Right kidney (tissue), 9 donors: Measurements from ENCODE around the gene FNDC3A.
A peak's percentile ranks its signal among the peaks of the same experiment; 100 is the strongest.

ENCODE experiments used
- DNase-seq: peaks from one replicate; pipeline ENCODE4 v3.0.0-alpha.2; 2016
- long read RNA-seq, 8 donors: transcript quantifications; one replicate each; lab custom pipeline, GENCODE V29; 2026

The FNDC3A gene, protein sequence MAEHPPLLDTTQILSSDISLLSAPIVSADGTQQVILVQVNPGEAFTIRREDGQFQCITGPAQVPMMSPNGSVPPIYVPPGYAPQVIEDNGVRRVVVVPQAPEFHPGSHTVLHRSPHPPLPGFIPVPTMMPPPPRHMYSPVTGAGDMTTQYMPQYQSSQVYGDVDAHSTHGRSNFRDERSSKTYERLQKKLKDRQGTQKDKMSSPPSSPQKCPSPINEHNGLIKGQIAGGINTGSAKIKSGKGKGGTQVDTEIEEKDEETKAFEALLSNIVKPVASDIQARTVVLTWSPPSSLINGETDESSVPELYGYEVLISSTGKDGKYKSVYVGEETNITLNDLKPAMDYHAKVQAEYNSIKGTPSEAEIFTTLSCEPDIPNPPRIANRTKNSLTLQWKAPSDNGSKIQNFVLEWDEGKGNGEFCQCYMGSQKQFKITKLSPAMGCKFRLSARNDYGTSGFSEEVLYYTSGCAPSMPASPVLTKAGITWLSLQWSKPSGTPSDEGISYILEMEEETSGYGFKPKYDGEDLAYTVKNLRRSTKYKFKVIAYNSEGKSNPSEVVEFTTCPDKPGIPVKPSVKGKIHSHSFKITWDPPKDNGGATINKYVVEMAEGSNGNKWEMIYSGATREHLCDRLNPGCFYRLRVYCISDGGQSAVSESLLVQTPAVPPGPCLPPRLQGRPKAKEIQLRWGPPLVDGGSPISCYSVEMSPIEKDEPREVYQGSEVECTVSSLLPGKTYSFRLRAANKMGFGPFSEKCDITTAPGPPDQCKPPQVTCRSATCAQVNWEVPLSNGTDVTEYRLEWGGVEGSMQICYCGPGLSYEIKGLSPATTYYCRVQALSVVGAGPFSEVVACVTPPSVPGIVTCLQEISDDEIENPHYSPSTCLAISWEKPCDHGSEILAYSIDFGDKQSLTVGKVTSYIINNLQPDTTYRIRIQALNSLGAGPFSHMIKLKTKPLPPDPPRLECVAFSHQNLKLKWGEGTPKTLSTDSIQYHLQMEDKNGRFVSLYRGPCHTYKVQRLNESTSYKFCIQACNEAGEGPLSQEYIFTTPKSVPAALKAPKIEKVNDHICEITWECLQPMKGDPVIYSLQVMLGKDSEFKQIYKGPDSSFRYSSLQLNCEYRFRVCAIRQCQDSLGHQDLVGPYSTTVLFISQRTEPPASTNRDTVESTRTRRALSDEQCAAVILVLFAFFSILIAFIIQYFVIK
- long read RNA-seq, donor 1, full-length matches to known transcripts: 3 of 3 reads
- long read RNA-seq, donor 1, partial matches to known transcripts: 0 of 3 reads
- long read RNA-seq, donor 1, other reads (novel, unspliced or antisense): 0 of 3 reads
- long read RNA-seq, donor 2, full-length matches to known transcripts: 3 of 3 reads
- long read RNA-seq, donor 2, partial matches to known transcripts: 0 of 3 reads
- long read RNA-seq, donor 2, other reads (novel, unspliced or antisense): 0 of 3 reads
- long read RNA-seq, donor 3, full-length matches to known transcripts: 8 of 8 reads
- long read RNA-seq, donor 3, partial matches to known transcripts: 0 of 8 reads
- long read RNA-seq, donor 3, other reads (novel, unspliced or antisense): 0 of 8 reads
- long read RNA-seq, donor 4, full-length matches to known transcripts: 4 of 4 reads
- long read RNA-seq, donor 4, partial matches to known transcripts: 0 of 4 reads
- long read RNA-seq, donor 4, other reads (novel, unspliced or antisense): 0 of 4 reads
- long read RNA-seq, donor 5, full-length matches to known transcripts: 3 of 8 reads
- long read RNA-seq, donor 5, partial matches to known transcripts: 5 of 8 reads
- long read RNA-seq, donor 5, other reads (novel, unspliced or antisense): 0 of 8 reads
- long read RNA-seq, donor 6, full-length matches to known transcripts: 5 of 17 reads
- long read RNA-seq, donor 6, partial matches to known transcripts: 12 of 17 reads
- long read RNA-seq, donor 6, other reads (novel, unspliced or antisense): 0 of 17 reads
- long read RNA-seq, donor 7, full-length matches to known transcripts: 3 of 15 reads
- long read RNA-seq, donor 7, partial matches to known transcripts: 0 of 15 reads
- long read RNA-seq, donor 7, other reads (novel, unspliced or antisense): 12 of 15 reads
- long read RNA-seq, donor 8, full-length matches to known transcripts: 8 of 8 reads
- long read RNA-seq, donor 8, partial matches to known transcripts: 0 of 8 reads
- long read RNA-seq, donor 8, other reads (novel, unspliced or antisense): 0 of 8 reads

DNA sequence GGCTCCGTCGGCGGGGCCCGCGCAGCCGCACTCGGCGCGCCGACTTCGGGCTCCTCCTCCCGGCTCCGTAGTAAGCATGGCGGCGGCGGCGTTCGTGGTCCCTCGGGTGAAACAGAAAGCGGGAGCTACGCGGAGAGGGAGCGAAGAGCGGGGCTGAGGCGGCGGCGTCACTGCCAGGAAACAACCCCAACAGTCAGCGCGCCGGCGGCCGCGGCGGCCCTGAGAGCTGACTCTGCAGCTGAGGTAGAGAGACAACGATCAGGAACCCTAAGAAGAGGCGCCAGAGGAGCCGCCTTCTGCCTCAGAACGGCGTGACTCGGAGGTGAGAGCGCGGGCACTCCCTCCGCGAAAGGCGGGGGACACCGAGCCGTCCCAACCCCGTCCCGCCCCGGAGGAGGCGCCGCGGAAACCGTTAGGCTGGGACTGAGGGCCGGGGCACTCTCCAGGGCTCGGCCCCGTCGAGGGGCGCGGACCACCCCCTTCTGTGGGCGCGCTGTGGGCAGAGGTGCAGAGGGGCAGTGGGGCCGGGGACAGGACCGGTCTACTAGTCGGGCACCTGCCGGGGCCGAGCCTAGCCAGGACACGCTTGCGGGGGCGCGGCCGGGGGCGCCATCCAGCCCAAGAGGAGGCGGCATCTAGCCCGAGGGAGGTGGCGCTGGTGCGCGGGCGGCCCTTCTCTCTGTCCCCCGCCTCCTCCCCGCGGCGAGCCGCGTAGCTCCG, at the start of gene FNDC3A:
Gene FNDC3A, plus strand, starts transcription at position 57 of the 720 bp plus-strand sequence. CDS start 30,279 bp downstream, outside the sequence.
- peak; percentile 98 for DNase-seq

DNA sequence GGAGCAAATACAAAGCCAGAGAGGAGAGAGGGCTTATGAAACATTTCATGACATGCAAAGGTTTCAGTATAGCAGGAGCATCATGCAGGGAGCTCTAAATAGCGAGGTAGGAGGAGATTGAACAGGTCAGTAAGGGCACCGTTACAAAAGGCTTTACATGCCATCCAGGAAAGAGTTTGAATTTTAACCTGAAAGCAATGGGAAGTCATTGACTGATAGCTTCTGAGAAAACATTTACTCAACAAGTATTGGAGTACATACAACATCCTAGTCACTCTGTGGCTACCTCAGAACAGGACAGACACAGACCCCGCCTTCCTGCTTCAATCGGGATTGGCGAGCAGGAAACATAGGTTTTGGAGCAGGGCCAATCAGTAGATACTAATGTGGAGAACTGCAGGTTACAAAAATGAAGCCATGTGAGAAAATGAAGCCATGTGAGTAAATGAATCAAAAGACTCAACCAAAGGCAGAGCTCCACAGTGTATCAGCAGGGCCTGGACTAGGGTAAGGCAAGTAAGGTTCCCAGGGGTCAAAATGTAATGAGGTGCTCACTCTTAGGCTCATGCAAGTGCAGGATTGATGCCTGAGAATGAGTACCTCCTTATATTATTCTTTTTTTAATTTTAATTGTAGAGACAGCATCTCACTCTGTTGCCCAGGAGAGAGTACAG, 46.8 kb upstream of the FNDC3A start:
- no peak for DNase-seq

GRCh38 chr13:48930918-48931317, 44.8 kb upstream of the FNDC3A start:
- DNase-seq: no peak

DNA sequence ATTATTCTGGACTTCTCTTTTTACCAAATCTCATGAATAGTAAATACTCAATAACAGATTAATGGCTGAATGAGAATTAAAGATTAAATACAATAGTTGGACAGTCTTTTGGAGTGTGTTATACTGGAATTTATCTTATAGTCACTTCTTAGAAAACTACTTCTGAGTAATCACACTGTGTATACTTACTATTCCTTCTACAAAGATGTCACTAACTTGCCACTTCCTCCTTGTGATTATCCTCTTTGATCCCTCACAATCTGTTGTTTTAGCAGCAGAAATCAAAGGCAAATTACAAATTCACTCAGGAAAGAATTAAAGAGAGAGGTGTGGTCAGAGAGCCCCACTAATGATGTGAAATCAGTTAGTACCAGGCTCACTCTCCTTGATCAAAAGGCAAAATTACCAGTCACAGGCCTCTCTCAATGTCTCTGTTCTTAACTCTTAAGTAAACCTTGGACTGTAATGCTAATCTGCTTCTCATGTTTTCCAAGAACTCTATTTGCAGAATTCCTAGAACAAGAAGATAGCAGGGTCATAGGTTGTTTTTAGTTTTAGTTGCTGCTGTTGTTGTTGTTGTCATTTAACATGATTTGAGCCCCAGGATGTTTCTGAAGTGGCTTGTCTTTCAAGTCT, 37.3 kb upstream of the FNDC3A start:
- DNase-seq: no peak

- DNase-seq: no peak
These were observed 36.0 kb upstream of the FNDC3A start for GRCh38 chr13:48939728-48940127.

GRCh38 chr13:48942131-48942530, 33.6 kb upstream of the FNDC3A start:
- DNase-seq: no peak

GRCh38 chr13:48944221-48944620, 31.5 kb upstream of the FNDC3A start:
- DNase-seq: no peak

DNA sequence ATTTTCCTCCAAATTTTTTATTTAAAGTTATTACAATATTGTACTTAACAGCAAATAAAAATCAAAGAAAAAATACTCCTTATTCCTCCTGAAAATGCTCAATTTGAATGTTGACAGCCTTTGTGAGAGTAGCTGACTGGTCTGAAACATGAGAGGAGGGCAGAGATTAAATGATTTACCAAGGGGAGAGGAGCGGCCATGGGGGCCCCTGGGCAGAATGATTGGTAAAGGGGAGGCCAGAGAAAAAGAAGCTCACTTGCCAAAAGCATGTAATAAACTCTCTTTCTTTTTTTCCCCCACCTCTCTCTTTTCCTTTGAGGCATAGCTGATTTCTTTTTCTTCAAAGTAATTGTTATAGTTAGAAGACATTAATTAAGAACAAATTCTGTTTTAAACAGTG, 30.1 kb upstream of the FNDC3A start:
- no peak for DNase-seq

GRCh38 chr13:48946163-48946562, 29.5 kb upstream of the FNDC3A start:
- DNase-seq: no peak

DNA sequence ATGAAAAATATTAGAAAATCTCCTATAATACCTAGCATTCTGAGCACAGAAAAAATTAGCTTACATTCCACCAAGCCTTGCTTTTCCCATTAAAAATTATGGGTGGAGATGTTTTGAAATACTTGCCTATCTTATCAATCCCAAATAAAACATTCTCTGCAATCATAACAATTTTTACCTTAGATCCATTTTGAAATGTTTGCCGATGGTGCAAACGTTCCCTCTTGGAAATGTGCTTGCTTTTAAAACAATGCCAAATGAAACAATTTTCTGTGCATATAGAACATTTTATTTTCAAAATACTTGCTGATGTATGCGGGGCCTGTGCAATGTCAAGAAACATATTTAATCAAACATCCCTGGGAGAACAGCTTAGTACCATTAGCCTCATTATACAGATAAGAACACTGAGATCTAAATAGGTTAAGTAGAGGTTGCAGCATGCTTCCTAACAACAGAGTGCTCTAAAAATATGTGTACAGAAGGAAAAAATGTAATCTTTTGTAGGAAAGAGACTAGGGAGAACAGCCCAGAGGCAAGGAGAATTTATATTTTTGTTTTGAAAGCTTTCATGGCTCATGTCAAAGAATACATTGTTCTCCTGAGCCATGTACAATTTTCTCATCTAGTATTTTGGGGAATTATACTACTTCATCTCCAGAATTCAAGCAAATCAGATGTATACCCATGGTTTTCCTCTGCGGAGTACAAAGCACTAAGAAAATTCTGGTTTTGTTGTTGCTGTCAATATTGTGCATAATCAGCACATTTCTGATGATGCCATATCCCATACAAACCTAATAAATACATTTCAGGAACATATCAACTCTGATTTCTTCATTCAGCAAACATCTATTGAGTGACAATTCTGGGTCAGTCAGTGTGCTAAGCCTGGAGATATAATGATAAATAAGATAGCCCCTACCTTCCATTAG, 25.9 kb upstream of the FNDC3A start:
- DNase-seq: no peak

DNA sequence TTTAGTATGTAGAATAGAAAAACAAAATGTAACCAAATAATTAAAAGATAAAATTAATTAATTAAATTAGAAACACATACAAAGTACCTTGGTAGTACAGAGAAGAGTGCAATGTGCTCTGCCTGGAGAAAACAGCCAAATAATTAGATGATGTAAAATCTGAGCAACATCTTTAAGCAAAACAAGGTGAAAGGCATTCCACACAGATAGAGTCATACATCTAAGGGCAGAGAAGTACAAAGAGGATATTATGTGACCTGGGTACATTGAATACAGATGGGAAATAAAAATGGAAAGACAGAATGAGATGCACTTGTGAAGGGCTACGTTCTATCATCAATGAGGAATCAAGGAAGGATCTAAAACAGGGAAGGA, 25.2 kb upstream of the FNDC3A start:
- DNase-seq: no peak

DNA sequence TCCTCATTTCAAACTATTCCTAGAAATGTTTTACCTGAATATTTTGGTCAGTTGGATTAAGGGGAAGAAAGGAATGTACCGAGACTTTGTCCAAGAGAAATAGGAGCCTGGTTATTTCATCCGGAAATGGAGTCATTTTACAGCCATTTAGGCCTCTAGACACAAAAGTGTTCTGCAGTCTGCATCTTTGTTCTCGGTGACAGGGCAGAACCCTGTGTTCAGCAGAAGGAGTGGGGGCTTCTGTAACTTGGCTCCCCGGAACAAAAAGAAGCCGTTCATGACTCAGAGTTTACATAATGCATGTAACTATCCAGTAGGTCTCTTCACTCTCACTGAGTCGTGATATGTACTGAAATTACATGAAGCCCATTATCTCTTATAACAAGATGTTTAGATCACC, 21.6 kb upstream of the FNDC3A start:
- DNase-seq: no peak

GRCh38 chr13:48955536-48955935, 20.2 kb upstream of the FNDC3A start:
- DNase-seq: no peak

- DNase-seq: no peak
These were observed 14.3 kb upstream of the FNDC3A start for GRCh38 chr13:48961379-48961778.

DNA sequence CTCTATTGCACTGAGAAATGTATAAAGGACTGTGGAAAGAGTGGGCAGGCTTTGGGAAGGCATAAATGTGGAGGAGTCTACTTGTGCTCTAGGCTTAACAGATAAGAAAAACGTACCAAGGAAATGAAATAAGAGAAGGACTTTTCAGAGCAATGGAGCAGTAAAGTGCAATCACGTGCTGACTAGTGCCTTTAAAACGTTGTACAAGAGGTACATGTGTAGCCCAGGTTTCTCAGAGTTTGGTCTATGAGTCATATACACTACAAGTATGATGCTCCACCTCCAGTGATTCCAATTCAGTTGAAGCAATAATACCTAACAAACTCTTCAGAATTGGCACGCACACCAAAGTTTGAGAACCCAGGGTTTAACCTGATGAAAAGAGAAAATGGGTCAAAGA, 13.4 kb upstream of the FNDC3A start:
- no peak for DNase-seq

- DNase-seq: no peak
These were observed 10.0 kb upstream of the FNDC3A start for GRCh38 chr13:48965736-48966135.

DNA sequence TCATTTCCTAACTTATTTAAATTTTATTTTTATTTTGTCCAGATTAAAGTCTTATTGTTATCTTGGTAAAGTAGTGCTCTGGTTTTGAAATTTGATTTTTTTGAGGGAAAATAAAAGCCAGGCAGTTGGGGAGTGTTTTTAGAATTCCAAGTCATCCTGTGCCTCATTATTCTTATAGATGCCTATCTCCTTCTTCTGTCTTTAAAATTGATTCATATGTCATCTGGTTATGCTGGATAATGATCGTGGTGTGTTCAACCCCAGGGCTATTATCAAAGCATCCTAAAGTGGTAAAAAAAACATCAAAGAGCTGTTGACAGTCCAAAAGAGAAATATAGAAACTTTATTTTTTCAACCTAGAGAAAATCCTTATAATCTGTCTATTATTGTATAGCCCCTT, 6.0 kb upstream of the FNDC3A start:
- no peak for DNase-seq
